Measurements from ENCODE around the gene WDR1.

WDR1 gene

GRCh38 chr4:10116569-10117358 is at the start of gene WDR1:
TSS of gene WDR1 (minus strand) at chr4:10116799. CDS start at chr4:10116666, 133 bp downstream.
- peak; percentile 95 for DNase-seq

- no peak for DNase-seq
These were observed 48.3 kb upstream of the WDR1 start for GRCh38 chr4:10164877-10165283.

DNA sequence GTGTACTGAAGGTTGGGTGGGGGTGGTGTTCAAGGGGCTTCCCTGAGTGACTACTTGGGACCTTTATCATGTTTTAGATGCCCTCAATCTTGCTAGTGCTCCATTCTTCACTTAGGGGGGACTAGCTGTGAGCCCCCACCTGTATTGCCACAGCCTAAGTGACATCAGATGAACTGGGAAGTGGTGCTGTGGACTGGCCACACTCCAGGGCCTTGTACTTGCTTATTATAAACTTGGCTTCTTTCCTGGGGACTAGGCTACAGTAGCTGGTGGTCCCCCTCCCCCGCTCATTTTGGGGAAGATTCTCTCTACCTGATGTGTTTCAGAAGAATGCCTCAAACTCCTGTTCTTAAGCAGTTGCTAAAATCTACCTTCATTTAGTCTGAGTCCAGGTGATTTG is 46.7 kb upstream of the WDR1 start:
- DNase-seq, result no peak

GRCh38 chr4:10162341-10163000 is 45.9 kb upstream of the WDR1 start:
- no peak for DNase-seq

DNA sequence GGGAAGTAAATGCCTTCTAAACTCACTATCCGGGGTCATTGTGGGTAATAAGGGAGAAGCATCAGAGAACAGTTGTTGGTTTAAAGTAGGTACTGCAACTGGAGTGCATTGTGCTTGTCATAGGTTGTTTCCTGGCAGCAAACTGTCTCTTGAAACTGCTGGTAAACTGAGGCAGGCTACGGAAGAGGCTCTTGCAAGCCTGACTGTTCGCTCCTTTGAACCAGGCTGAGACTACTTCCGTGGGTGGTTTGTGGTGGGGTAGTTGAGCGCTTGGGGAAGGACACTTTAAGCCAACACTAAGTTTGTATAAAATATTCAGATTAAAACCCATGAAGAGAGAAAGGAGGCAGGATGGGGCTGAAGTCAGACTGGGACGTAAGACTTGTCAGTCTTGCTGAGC is 45.2 kb upstream of the WDR1 start:
- peak; percentile 32 for DNase-seq

DNA sequence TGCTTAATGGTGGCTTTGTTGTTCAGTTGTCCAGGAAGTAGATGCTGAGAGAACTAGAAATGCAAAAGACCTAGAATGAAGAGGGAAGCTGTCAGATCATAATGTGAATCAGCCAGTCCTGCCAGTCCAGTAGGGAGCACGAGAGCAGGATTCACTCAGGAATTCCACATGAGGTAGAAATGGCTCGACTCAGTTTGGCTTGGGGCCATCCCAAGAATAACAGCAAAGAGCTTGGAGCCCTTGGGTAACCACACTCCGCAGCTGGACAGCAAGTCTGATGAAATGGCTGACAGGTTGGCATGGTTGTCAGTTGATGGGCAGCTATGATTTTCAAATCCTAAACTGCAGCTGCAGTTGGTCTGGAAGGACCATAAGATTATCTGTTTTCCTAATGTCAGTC is 44.5 kb upstream of the WDR1 start:
- DNase-seq, result no peak

DNA sequence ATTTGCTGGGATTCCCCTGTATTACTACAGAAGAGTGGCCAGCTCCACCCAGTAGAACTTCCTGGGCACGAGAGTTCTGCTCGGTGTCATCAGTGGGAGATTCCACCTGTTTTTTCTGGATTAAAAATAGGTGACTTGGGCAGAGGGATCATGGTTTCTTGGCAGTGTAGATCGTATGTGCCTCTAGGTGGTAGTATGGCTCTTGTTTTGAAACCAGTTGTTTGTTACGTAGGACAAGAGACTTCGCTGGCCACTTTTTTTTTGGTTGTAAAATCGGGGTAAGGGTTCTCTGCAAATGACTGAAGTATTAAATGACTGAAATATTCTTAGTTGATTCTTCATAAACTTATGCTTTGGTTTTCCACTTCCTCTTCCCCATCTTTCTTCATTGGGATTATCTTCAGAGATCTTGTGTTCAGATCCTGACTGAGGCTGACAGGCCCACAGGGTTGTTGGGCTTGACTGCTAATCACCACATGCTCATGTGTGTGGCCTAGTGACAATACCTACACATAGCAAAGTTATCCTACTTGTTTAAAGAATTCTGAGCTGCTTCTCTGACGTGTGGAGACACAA is 43.8 kb upstream of the WDR1 start:
- no peak for DNase-seq

DNA sequence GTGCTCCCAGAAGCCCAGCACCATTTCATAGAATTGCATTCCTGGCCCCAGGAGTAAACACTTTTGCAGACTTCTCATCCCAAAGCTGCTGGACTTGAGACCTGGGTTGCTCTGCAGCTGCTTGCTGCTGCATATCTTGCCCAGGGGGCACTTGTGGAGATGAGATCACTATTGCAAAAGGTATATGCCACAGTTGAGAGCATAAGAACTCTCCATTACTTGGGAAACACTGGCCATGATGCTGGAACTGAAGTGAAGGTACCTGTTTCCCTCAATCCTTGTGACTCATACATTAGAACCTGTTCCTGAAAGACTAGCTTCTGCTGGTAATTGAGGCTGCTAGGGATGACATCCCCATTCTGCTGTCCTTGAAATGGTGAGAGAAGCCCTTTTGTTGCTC is 43.1 kb upstream of the WDR1 start:
- DNase-seq, result no peak

GRCh38 chr4:10158333-10158942 is 41.8 kb upstream of the WDR1 start:
- no peak for DNase-seq

DNA sequence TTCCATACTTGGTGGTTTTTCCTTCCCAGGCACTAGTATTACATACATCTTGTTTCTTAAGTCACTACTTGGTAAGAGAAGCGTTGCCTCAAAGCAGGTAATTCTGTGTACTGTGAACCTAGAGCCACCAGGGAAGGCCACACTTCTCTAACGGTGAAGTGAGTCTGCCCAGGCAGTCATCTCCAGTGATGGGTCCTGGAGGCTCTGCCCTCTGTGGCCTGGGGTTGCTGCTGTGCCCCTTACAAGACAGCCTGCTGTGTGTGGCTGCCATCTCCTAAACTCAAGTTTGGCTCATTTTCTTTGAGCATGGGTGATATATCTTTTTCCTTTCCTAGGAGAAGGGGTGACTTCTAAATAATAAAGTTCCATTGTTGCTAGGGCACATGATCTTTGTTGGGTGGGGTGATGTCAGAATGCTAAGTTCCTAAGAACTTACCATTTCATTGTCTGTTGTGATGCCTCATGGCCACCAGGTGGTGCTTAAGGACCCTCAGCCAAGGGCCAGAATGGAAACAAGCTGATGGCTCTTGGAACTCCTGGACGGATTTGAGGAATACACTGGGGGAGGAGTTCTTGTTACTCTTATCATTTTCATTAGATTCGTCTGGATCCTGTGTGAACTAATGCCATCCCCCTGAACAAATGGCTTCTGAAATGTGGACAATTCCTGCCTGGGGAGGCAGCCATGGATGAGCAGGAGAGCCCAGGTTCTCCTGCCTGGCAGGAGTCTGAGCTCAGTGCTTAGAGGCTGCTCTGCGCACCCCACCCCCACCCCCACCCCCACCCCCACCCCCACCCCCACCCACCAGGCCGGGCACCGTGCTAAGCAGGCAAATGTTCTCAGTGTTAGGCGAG is 41.1 kb upstream of the WDR1 start:
- DNase-seq, result no peak

DNA sequence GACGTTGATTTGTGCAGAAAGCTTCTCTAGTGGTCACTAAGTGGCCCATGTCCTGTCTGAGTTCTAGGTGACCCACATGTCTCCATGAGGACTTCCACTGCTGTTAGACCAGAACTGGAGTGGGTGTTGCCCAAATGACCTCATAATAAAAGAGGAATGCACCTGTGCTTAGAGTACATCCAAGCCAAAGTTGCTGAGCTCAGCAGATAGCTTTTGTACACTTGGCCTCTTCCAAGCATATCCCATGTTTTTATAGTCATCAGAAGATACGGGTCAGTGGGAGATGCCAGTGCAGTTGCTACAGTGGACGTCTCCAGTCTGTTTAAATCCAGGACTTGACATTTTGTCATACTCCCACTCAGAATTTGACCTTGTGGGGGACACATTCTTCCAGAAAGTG is 37.6 kb upstream of the WDR1 start:
- no peak for DNase-seq

- no peak for DNase-seq
These were observed 36.6 kb upstream of the WDR1 start for GRCh38 chr4:10153161-10153560.

DNA sequence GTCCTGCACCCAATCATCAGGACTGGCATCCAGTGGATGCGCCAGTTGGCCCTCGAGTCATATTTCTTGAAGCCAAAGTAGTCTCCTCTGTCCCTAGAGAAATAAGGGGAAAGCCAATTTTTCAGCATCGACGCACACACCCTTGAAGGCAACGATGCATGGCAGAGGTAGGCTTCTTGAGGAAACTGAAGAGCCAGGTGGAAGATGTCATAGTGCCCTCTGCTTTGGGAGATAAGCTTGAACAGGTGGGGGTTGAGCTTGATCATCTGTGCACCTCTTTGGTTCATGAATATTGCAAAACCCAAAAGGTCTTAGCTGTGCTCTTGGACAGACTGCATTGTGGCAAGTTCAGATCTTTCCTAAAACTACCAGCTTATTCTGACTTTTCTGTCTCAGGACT is 34.6 kb upstream of the WDR1 start:
- no peak for DNase-seq

DNA sequence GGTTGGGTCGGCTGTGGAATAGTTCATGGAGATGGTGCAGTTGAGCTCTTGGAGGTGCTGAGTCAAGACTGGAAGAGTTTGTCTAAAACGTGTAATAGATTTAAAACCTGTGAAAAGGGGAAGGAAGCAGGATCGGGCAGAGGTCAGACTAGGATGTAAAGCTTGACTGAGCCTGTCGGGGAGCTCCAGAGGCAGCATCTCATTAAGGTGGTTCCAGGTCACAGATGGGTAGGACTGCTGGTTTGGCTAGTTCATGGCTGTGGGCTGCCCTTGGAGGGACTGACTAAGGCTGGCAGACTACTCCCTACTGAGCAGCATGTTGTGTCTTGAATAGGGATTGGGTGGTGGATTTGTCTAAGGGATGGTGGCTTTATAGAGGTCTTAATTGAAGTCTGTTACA is 28.4 kb upstream of the WDR1 start:
- DNase-seq, result no peak

GRCh38 chr4:10144479-10144878 is 27.9 kb upstream of the WDR1 start:
- no peak for DNase-seq

- no peak for DNase-seq
These were observed 26.6 kb upstream of the WDR1 start for GRCh38 chr4:10143171-10143570.

- no peak for DNase-seq
These were observed 24.5 kb upstream of the WDR1 start for GRCh38 chr4:10140866-10141759.

- no peak for DNase-seq
These were observed 22.9 kb upstream of the WDR1 start for GRCh38 chr4:10139518-10139917.

GRCh38 chr4:10135260-10135659 is 18.7 kb upstream of the WDR1 start:
- no peak for DNase-seq

DNA sequence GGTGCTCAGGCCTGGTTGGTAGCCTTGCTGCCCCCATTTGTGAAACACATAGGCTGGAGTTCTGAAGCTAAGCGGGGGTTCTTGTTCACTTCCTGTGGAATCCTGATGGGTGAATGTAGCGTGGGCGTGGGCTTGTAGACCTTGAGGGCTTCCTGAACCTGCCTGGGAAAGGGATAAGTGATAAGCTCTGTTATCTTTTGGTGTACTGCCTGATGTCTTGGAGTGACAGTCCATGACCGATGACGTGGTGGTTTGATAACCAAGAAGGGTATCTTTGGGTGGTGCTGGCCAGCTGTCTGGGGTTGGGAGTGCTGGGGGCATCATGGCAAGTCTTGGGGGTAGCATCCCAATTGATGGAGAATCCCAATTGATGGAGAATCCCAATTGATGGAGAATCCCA is 17.5 kb upstream of the WDR1 start:
- no peak for DNase-seq

DNA sequence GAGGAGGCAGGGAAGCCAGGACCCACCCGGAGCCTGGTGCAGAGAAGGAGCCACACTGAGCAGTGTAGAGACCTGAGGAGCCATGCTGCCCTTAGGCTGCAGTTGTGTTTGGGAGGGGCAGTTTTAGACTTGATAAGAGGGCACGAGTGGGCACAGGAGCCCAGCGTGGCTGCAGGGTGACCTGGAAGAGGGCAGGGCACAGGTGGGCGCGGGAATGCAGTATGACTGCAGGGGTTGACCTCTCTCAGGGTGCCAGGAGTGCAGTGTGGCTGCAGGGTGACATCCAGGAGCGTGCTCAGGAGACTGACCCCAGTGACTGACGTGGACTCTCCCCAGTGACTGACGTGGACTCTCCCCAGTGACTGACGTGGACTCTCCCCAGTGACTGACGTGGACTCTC is 14.6 kb upstream of the WDR1 start:
- DNase-seq, result no peak

Data from CD4-positive, alpha-beta T cell treated with Interleukin-15 for 1 hour (primary cell).